GM13976 (cell line): Measurements from ENCODE around the gene TSPAN3.

ENCODE experiments used
- DNase-seq: peaks from one replicate; pipeline ENCODE4 v3.0.0; 2012; ENCODE audit warnings: low spot score
- in situ Hi-C: fragments of 300-500 bp; cut with MboI; formaldehyde crosslinking; loops from one replicate; pipeline ENCODE4 v1.12.0; 2022; ENCODE audit warnings: low sequenced_read_pairs, mixed read lengths, inconsistent platforms; ENCODE audit not compliant: unreplicated experiment
- TF ChIP-seq, protein P1 (sequence below): IDR thresholded peaks from 2 replicates; pipeline ENCODE4 v1.5.1; 2012; ENCODE audit warnings: borderline replicate concordance, mild to moderate bottlenecking; ENCODE audit not compliant: insufficient read depth; ENCODE audit errors: extremely low read depth, missing control alignments, control extremely low read depth

TSPAN3 gene

DNA sequence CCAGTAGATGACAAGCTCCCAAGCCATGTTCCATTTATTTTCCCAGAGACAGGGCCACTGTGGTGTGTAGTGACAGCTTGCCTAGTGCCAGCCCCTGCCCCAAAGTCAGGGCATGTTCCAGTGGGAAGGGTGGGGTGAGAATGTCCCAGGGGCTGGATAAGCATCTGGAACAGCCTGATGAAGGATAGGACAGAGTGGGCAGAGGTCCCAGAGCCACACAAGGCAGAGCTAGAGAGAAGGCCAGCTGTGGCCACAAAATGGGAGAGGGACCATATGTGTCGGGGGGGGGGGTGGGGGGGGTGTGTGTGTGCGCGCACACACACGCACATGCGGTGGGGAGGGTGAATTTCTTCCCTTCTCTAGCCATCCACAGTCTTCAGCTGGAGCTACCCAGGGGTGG, 27.0 kb upstream of the TSPAN3 start:
- in situ Hi-C loops: no loop called here
- DNase-seq: no peak
- TF ChIP-seq, protein P1, sequence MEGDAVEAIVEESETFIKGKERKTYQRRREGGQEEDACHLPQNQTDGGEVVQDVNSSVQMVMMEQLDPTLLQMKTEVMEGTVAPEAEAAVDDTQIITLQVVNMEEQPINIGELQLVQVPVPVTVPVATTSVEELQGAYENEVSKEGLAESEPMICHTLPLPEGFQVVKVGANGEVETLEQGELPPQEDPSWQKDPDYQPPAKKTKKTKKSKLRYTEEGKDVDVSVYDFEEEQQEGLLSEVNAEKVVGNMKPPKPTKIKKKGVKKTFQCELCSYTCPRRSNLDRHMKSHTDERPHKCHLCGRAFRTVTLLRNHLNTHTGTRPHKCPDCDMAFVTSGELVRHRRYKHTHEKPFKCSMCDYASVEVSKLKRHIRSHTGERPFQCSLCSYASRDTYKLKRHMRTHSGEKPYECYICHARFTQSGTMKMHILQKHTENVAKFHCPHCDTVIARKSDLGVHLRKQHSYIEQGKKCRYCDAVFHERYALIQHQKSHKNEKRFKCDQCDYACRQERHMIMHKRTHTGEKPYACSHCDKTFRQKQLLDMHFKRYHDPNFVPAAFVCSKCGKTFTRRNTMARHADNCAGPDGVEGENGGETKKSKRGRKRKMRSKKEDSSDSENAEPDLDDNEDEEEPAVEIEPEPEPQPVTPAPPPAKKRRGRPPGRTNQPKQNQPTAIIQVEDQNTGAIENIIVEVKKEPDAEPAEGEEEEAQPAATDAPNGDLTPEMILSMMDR: no peak

DNA sequence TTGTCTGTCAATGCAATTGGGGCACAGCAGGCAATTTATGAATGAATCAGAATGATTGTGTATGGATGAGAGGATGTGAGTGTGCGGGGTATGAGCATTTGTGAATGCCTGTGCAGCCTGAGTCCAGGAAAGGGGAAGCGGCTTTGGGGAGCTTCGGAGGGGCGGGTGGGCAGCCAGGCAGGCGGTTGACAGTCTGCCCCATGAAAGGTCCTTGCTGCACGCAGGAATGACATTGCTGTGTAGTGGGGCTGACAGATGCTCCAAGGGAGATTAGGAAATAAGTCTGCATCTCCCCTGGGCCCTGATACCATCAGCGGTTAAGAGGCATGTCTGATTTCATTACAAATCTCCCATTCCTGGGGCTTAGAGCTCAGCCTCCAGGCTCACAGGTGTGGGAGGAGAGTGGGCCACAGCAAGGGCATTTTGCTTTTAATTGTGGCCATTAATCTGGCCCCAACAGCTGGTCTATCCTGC, 26.4 kb upstream of the TSPAN3 start:
- DNase-seq: no peak
- in situ Hi-C loops: no loop called here
- TF ChIP-seq, protein P1: no peak

DNA sequence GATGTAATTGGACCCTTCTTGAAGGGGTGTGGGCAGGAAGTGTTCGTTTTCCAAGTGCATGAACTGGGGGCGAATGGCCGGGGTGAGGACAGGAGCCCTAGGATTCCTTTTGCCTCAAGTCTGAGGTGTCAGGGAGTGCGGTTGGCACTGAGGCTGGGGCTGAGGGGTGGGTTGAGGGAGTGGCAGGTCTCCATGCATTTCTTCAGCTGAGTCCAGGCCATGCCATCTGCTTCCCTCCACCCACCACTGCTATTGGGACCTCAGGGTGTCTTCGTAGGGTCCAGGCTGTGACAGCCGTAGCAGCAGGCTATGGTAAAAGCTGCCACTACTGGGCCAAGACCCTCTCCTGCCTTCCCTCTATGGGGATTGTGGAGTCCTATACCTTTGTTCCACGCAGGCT, 25.6 kb upstream of the TSPAN3 start:
- TF ChIP-seq, protein P1: no peak
- in situ Hi-C loops: no loop called here
- no peak for DNase-seq

DNA sequence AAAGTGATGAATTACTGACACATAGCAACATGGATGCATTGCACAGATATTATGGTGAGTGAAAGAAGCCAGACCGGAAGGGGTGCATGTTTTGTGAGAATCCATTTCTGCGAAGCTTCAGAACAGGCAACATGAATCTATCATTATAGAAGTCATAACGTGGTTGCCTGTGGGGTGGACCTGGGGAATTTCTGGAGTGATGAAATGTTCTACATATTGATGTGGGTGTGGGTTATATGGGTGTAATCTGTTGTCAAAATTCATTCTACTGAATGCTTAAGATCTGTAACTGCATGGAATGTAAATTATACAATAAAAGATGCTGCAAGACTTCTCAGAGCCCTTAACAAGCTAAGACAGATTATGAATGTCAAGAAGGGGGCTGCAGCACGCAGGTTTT, 25.2 kb upstream of the TSPAN3 start:
- no peak for DNase-seq
- TF ChIP-seq, protein P1: no peak
- in situ Hi-C loops: no loop called here

DNA sequence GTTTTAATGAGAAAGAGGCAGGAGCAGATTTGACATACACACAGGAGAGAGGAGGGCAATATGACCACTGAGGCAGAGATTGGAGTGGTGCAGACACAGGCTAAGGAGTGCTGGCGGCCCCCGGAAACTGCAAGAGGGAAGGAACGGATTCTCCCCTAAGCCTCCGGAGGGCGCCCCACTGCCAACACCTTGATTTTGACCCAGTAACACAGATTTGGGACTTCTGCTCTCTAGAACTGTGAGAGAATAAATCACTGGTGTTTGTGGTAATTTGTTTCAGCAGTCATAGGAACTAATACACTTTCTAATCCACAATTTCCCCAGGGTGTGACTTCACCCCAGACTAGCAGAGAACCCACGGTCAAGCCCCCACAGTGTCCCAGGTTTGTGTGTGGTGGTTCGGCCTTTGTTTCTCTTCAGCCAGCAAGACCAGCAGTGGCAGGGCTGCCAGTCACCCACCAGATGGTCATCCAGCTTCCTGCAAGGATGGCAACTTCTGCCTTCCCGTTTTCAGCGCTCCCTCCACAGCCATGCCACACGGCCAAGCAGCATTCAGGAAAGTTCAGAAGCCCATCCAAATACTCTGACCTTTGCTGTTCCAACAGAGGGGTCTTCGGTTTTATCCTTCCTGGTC, 23.6 kb upstream of the TSPAN3 start:
- no peak for DNase-seq
- in situ Hi-C loops: no loop called here
- TF ChIP-seq, protein P1: no peak

DNA sequence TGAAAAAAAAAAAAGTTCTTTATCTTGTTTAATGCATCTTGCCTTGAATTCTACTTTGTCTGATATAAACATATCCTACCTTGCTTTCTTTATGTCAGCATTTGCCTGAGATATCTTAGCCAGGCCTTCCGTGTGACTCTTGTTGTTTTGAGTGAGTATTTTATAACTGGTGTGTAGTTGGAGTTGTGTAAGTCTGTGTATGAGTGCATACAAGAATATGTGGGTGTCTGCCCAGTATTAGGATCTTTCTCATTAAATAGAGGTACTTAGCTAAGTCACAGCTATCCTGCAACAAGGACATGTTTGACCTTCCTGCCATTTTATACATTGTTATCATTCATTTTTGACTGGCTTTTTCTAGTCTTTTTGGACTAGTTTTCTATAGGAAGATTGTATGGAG, 22.5 kb upstream of the TSPAN3 start:
- no peak for DNase-seq
- in situ Hi-C loops: no loop called here
- TF ChIP-seq, protein P1: no peak
